ENCODE data around the gene DHX36.

DHX36 gene

DNA sequence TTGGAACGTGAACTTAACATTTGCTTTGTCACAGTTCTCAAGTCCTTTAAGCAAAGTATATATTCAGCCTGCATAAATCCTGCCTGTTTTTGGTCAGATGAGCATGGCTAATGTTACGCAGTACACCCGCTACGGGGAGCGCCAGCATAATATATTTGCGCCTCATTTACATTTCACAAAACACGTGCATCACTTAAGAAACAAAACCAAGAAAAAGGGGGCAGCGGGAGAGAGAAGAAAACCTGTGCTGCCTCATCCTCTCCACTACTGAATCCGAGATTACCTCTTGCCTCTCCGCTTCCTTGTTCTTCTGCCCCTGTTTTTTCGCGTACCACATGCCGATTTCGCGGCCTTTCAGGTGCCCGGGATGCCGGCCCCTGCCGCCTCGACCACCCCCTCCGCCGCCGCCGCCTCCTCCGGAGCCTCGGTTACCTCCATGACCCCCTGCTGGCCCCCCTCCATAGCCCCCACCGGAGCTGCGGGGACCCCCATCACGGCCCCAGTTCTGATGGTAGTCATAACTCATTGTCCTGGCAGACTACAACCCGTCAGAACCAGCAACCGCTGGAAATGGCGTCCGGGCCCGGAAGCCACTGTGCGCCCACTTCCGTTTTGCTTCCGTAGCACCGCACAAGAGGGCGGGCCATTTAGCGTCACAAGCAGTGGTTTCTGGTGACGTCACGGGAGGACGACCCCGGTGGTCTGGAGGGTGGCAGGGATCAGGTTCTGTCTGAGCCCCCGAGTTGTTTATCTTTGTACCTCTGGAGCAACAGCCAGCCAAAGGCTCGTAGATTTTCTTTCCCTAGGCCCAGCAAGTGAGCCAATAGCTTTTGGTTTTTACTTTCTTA is at the start of gene DHX36:
DHX36 (minus strand) TSS at position 597 of the 848 bp plus-strand sequence; CDS start at position 526, 71 bp downstream.
- peak; percentile 68 for DNase-seq (ENCODE audit: low read depth)

- DNase-seq (ENCODE audit: low read depth): no peak
These were observed 42.9 kb upstream of the DHX36 start for GRCh38 chr3:154367221-154367620.

DNA sequence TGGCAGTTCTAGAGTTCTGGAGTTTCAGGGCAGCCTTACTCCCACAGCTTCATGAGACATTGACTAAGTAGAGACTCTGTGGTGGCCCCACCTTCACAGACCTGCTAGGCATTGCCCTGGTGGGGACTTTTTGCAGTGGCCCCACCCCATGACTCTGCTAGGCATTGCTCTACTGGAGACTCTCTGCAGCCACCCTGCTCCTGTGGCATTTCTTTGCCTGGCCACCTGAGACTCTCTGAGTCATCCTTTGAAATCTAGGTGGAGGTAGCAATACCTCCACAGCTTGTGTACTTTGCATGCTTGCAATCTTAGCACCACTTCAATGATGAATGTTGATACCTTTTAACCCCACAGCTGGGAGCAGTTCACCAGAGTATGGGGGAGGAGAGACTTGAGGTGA is 40.6 kb upstream of the DHX36 start:
- no peak for DNase-seq (ENCODE audit: low read depth)

DNA sequence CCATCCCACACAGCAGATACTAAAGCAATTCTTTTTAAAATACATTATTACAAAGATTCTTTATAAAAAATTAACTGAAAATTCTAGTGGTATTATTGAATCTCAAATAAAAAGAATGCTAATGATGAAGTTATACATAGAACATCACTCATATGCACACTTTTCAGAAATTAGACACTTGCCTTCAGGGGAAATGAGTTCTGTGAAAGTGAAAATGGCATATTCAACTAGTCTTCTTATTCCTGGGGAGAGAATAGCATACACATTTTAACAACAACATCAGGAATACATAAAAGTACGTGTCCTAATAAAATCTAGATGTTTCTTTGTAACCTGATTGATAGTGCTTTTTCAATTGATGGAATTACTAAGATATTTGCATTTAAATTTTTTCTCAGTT is 36.8 kb upstream of the DHX36 start:
- DNase-seq (ENCODE audit: low read depth): no peak

DNA sequence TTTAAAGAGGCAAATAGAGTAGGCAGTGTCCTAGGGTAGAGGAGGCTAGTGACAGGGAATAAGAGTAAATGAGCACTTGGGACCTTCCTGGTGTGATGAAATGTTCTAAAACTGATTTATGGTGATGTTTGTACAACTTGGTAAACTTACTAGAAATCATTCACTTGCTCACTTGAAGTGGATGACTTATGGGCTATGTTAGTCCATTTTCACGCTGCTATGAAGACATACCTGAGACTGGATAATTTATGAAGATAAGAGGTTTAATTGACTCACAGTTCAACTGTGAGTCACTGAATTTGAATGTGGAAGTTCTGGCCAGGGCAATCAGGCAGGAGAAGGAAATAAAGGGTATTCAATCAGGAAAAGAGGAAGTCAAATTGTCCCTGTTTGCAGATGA is 31.7 kb upstream of the DHX36 start:
- no peak for DNase-seq (ENCODE audit: low read depth)

GRCh38 chr3:154349223-154349622 is 24.9 kb upstream of the DHX36 start:
- no peak for DNase-seq (ENCODE audit: low read depth)

DNA sequence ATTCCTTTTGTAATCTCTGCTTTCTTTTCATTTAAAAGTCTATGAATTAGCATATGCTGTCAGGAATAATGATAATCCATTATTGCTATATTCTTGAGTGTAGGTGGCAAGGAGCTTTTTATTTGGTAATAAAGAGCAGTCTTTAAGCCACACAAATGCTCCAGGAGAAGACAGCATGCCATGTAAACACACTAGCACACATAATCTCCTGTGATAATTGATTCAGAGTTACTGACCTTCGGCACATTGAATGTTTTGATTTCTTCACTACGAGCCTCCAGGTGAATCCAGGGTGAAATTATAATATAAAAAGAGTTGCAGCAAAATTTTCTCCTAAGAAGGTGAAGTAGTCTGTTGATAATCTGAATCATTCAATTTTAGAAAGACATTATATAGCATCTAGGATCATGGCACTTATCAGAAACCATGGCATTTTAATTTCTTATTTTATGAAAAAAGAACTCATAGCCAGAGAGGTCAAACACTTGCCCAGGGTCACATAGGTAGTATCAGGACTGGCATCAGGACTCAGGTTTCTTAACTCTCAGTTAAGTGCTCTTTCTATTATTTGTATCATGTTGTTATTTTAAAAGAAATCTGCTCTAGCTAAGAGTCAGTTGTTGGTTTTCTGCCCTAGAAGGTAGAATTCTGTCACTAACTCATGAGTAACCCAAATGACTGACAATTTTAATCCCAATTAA is 21.3 kb upstream of the DHX36 start:
- no peak for DNase-seq (ENCODE audit: low read depth)

GRCh38 chr3:154338570-154338969 is 14.3 kb upstream of the DHX36 start:
- DNase-seq (ENCODE audit: low read depth): no peak

- no peak for DNase-seq (ENCODE audit: low read depth)
These were observed 13.7 kb upstream of the DHX36 start for GRCh38 chr3:154338008-154338407.

GRCh38 chr3:154334973-154335420 is 10.7 kb upstream of the DHX36 start:
- no peak for DNase-seq (ENCODE audit: low read depth)

- no peak for DNase-seq (ENCODE audit: low read depth)
These were observed 3.6 kb upstream of the DHX36 start for GRCh38 chr3:154327871-154328270.

- no peak for DNase-seq (ENCODE audit: low read depth)
These were observed 632 bp upstream of the DHX36 start for GRCh38 chr3:154324919-154325318.

- DNase-seq (ENCODE audit: low read depth): no peak
These were observed 7.1 kb downstream of the DHX36 start for GRCh38 chr3:154316974-154317767.

DNA sequence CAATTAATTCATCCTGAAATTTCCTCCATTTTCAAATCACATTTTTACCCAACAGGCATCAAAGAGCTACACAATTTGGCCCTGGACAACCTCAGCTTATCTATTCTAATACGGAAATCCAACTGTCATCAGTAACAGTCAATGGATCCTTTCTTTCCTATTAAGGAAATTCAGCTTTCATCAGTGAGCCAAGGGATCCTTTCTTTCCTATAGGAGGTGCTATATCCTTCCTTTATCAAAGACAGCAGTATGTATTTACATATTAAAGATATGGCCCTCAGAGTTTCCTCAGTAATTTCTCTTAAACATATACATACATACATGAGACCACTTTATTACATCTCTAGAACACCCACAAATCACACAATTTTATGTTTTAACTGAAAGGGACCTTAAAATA is 10.1 kb downstream of the DHX36 start:
- DNase-seq (ENCODE audit: low read depth): no peak

DNA sequence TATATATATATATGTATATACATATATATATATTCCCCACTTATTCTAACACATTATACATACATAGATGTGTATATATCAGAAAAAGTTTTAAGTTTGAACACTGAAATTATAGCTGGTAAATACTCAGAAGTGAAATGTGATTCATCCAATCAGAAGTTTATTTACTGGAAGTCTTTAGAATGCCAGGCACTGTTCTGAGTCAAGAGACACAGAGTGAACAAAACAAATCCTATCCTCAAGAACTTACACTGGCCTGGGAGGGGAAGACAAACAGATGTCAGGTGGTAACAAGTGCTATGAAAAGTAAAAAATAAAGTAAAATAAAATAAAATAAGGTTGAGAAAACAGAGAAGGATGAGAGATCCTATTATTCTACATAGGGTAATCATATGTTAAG is 13.4 kb downstream of the DHX36 start:
- DNase-seq (ENCODE audit: low read depth): no peak

DNA sequence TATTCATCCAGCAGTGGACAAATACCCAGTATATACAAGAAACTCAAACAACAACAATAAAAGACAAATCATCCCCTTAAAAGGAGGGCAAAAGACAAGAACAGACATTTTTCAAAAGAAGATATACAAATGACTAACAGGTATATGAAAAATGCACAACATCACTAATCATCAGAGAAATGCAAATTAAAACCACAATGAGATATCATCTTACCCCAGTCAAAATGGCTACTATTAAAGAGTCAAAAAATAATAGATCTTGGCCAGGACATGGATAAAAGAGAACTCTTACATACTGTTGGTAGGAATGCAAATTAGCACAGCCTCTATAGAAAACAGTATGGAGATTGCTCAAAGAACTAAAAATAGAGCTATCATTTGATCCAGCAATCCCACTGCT is 16.9 kb downstream of the DHX36 start:
- no peak for DNase-seq (ENCODE audit: low read depth)

- no peak for DNase-seq (ENCODE audit: low read depth)
These were observed 19.4 kb downstream of the DHX36 start for GRCh38 chr3:154304936-154305335.

DNA sequence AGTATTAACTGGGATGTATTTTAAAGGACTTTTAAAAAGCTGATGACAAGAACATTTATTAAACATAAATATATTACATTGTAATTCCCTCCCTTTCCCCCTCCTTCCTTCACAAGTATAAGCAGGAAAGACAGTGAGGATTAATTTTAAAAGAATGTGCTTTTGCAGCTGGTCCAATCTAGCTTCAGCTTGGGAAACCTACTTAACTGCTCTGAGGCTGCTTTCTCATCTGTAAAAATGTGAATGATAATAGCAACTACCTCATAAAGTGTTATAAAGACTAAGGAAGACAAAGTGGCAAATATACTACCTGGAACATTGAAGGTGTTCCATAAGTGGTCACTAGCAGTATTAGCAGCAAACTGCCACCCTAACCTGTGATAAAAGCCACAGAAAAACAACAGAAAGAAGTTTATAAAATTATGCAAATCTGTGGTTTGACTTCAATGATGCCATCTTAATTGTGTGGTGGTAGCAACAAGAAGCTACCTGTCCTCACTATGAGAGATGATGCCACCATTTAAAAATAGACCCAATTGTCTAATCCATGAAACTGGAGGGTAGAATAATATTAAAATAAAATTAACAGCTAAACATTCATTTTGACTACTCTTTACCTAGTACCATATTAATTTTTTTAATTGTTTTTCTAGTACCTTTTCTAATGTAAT is 20.0 kb downstream of the DHX36 start:
- no peak for DNase-seq (ENCODE audit: low read depth)

DNA sequence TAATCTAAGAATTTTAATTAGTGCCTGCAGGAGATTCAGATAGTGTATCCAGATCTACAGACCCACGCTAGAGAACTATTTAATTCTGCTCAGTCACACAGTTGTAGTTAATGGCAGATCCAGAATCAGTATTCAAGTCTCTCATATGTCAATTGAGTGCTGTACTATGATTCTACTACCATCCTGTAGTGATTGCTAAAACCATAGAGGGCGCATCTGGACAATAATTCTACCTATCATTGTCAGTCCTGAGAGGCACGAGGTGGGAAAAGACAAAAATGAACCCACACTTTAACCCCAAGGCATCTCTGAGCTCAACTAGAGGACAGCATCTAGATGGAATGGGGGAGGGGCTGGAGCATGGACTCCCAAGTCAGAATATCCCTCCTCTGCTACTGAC is 22.7 kb downstream of the DHX36 start:
- no peak for DNase-seq (ENCODE audit: low read depth)

GRCh38 chr3:154294016-154294415 is 30.3 kb downstream of the DHX36 start:
- no peak for DNase-seq (ENCODE audit: low read depth)

DNA sequence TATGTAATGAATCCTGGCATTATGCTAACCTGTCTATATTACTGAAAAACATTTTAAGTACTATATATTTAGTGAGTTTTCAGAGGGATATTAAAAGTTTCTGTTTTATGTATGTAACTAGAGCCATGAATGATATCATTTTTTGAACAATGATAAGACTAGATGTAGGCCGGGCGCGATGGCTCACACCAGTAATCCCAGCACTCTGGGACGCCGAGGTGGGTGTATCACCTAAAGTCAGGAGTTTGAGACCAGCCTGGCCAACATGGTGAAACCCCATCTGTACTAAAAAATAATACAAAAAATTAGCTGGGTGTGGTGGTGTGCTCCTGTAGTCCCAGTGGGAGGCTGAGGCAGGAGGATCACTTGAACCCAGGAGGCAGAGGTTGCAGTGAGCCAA is 34.1 kb downstream of the DHX36 start:
- no peak for DNase-seq (ENCODE audit: low read depth)

DNA sequence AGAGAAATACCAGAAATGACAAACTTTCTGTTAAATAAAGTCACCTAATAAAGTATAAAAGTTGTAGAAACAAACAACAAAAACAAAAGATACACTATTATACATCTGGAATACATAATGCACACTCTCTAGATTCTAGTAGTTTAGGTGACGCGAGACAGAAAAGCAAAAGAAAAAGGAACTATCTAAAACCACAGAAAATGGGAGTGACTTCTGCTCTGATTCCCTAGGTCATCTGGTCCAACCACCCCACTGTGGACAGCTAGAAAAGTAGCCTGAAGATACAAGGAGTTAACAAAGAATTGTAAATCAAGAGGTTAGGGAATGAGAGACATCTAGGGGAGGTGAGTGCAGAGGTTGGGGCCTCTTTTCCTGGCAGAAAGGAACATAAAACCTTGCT is 39.1 kb downstream of the DHX36 start:
- DNase-seq (ENCODE audit: low read depth): no peak
